Measurements from ENCODE around the gene SMAD9. TPM values are rescaled to one million over a fixed set of nuclear protein-coding genes. Genes with fewer than 3 reads are reported as not detected.
A peak's percentile ranks its signal among the peaks of the same experiment; 100 is the strongest.

SMAD9 gene
- total RNA-seq, 2 experiments from 2014 or later = not detected

DNA sequence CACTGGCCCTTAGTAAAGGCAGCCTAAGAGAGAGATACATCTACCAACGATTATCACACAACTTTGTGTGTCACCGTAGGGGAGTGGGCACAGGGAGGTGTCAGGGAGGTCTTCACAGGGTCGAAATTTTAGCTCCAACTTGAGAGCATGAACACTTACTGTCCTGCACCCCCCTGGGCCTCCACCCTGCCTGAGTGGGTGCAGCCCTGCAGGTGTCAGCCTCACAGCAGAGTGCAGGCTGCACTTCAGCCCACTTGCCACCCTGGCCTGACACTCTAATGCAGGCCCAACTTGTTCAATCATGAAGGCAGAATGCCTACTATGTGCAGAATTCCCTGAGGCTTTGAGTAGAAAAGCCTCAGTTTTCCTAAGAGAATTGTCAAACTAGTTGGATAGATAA lies 4.0 kb upstream of the SMAD9 start:
- Mint-ChIP-seq H3K4me1 (ENCODE audit: low read depth) (no peaks in the 10 kb centered on the region), H3K4me3 (no peak overlapping the region), H3K27me3 (peaks cover 55% of the 10 kb centered on the region), H3K36me3 (ENCODE audit: low read depth) (no peaks in the 10 kb centered on the region), H3K27ac (no peak overlapping the region), H3K9me3 (no peaks in the 10 kb centered on the region)
- ATAC-seq (ENCODE audit: poor library complexity) = no peak
- H3K27ac ChIP-seq (ENCODE audit: low read depth in 1 of 2, low read length in 2 of 2) = no peak overlapping the region
- H3K36me3 ChIP-seq (ENCODE audit: insufficient read depth, low read length) = no peaks in the 10 kb centered on the region
- H3K4me3 ChIP-seq (ENCODE audit: low read length) = no peak overlapping the region
- peaks cover 3% of the 10 kb centered on the region for H3K4me1 ChIP-seq (ENCODE audit: insufficient read depth, low read length)
- ChIA-PET POLR2A (no interaction called here), CTCF (no interaction called here)
- DNase-seq = no peak
- no peaks in the 10 kb centered on the region for H3K9me3 ChIP-seq (ENCODE audit: control insufficient read depth in 1 of 2, insufficient read depth in 1 of 2, low read length in 2 of 2)
- TF ChIP-seq, protein P1, sequence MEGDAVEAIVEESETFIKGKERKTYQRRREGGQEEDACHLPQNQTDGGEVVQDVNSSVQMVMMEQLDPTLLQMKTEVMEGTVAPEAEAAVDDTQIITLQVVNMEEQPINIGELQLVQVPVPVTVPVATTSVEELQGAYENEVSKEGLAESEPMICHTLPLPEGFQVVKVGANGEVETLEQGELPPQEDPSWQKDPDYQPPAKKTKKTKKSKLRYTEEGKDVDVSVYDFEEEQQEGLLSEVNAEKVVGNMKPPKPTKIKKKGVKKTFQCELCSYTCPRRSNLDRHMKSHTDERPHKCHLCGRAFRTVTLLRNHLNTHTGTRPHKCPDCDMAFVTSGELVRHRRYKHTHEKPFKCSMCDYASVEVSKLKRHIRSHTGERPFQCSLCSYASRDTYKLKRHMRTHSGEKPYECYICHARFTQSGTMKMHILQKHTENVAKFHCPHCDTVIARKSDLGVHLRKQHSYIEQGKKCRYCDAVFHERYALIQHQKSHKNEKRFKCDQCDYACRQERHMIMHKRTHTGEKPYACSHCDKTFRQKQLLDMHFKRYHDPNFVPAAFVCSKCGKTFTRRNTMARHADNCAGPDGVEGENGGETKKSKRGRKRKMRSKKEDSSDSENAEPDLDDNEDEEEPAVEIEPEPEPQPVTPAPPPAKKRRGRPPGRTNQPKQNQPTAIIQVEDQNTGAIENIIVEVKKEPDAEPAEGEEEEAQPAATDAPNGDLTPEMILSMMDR (IDR thresholded peaks at IDR 0.05) = no peak
- H3K27me3 ChIP-seq (ENCODE audit: control insufficient read depth in 1 of 2, insufficient read depth in 2 of 2, low read length in 2 of 2) = peaks cover 4 to 25% of the 10 kb centered on the region in 2 experiments
- intact Hi-C loops (cut with DNase I, micrococcal nuclease) = no loop called here

DNA sequence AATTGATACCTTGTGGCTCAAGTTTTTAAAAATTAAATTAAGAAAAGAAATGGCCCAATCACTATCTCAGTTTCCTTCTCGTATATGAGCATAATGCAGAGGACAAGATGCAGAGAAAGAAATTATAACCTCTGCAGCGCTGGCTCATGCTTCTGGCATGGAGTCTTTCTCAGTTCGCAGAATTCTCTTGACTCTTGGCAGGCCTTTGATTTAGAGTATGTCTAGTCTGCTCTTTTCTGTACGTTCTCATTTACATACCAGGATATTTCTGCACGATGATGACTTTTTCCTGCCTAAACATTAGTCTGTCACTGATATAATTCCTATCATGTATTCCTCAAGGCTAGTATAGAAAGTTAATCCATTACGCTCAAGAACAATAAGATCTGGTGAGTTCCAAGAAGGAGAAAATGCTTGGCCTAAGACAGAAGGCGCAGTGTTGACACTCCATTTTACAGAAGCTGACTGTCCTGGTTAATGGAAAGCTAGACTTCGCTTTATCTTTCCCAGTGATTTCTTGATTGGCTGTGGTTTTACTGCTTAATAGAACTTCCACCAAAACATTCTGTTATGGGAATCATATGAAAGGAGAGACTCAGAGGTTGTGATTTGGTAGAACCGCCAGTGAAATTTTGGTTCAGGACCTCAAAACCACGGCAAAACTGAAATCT lies 1.7 kb upstream of the SMAD9 start:
- TF ChIP-seq, protein P1 (IDR thresholded peaks at IDR 0.05) = no peak
- no peaks in the 10 kb centered on the region for H3K9me3 ChIP-seq (ENCODE audit: control insufficient read depth in 1 of 2, insufficient read depth in 1 of 2, low read length in 2 of 2)
- Mint-ChIP-seq H3K4me1 (ENCODE audit: low read depth) (no peaks in the 10 kb centered on the region), H3K27ac (no peak overlapping the region), H3K36me3 (ENCODE audit: low read depth) (no peaks in the 10 kb centered on the region), H3K27me3 (peaks cover 78% of the 10 kb centered on the region), H3K4me3 (no peak overlapping the region), H3K9me3 (no peaks in the 10 kb centered on the region)
- H3K27ac ChIP-seq (ENCODE audit: low read depth in 1 of 2, low read length in 2 of 2) = no peak overlapping the region
- ATAC-seq (ENCODE audit: poor library complexity) (no peak), DNase-seq (no peak)
- peaks cover 15 to 44% of the 10 kb centered on the region in 2 experiments for H3K27me3 ChIP-seq (ENCODE audit: control insufficient read depth in 1 of 2, insufficient read depth in 2 of 2, low read length in 2 of 2)
- H3K4me1 ChIP-seq (ENCODE audit: insufficient read depth, low read length) = peaks cover 4% of the 10 kb centered on the region
- POLR2A ChIA-PET = no interaction called here
- intact Hi-C loops (cut with DNase I, micrococcal nuclease) = no loop called here
- H3K4me3 ChIP-seq (ENCODE audit: low read length) = no peak overlapping the region
- CTCF ChIA-PET = no interaction called here
- no peaks in the 10 kb centered on the region for H3K36me3 ChIP-seq (ENCODE audit: insufficient read depth, low read length)

DNA sequence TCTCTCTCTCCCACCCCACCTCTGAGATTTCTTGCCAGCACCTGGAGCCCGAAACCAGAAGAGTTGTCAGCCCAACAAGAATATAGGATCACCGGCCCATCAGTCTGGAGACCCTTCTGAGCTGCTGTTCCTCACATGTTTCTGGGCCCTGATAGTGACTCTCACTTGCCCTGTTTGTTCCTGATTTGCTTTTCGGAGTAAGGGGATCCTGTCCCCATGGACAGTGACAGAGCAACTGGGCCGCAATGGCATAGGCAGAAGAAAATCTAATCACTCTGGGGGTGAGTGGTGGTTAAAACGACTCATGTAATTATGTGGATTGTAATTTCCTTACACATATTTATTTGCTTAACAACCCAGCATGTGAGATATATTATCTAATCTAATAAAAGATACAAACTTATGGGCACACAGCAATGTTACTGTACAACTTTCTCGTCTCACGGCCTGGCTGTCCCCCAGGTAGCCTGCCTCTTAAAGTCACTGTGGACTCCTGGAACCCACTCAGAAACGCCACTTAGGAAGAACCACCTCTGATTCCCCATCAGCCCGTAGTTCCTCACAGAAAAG lies 663 bp upstream of the SMAD9 start:
- ChIA-PET CTCF (no interaction called here), POLR2A (no interaction called here)
- TF ChIP-seq, protein P1 (IDR thresholded peaks at IDR 0.05) = no peak
- Mint-ChIP-seq H3K27ac (no peak overlapping the region), H3K4me1 (ENCODE audit: low read depth) (no peaks in the 10 kb centered on the region), H3K4me3 (peak overlapping the region; percentile 36), H3K27me3 (peaks cover 81% of the 10 kb centered on the region), H3K36me3 (ENCODE audit: low read depth) (no peaks in the 10 kb centered on the region), H3K9me3 (no peaks in the 10 kb centered on the region)
- no peaks in the 10 kb centered on the region for H3K9me3 ChIP-seq (ENCODE audit: control insufficient read depth in 1 of 2, insufficient read depth in 1 of 2, low read length in 2 of 2)
- peaks cover 4% of the 10 kb centered on the region for H3K4me1 ChIP-seq (ENCODE audit: insufficient read depth, low read length)
- H3K27ac ChIP-seq (ENCODE audit: low read depth in 1 of 2, low read length in 2 of 2) = no peak overlapping the region
- no peak overlapping the region for H3K4me3 ChIP-seq (ENCODE audit: low read length)
- DNase-seq (no peak), ATAC-seq (ENCODE audit: poor library complexity) (no peak)
- intact Hi-C loops (cut with DNase I, micrococcal nuclease) = no loop called here
- no peaks in the 10 kb centered on the region for H3K36me3 ChIP-seq (ENCODE audit: insufficient read depth, low read length)
- H3K27me3 ChIP-seq (ENCODE audit: control insufficient read depth in 1 of 2, insufficient read depth in 2 of 2, low read length in 2 of 2) = peaks cover 17 to 55% of the 10 kb centered on the region in 2 experiments
